Small intestine (tissue), 7 donors: ENCODE data around the gene LRRC27. TPM values are rescaled to one million over a fixed set of nuclear protein-coding genes. Genes with fewer than 3 reads are reported as not detected.
A peak's percentile ranks its signal among the peaks of the same experiment; 100 is the strongest.

Experiments used
- DNase-seq, 2 donors: peaks; one replicate each; pipeline versions ENCODE4 v3.0.0 to v3.0.0-alpha.2; 2013
- FAIRE-seq: peaks from 2 replicates; lab custom pipeline; 2012; peaks lifted over from hg19 to GRCh38; lab: Jason Lieb, UNC
- H3K27ac ChIP-seq, 3 donors: one replicate each; pipeline ENCODE4 v1.5.1; 2013; ENCODE audit warnings: low read length in 2 of 3, mild to moderate bottlenecking in 2 of 3, control low read depth in 1 of 3, inconsistent platforms in 1 of 3, low read depth in 1 of 3, moderate library complexity in 1 of 3
- H3K27me3 ChIP-seq, 3 donors: one replicate each; pipeline ENCODE4 v1.6.1; 2013; ENCODE audit warnings: low read length in 3 of 3, inconsistent platforms in 1 of 3; ENCODE audit not compliant: control insufficient read depth in 3 of 3, insufficient read depth in 3 of 3
- H3K36me3 ChIP-seq, 3 donors: one replicate each; pipeline ENCODE4 v1.6.1; 2013; ENCODE audit warnings: low read length in 3 of 3, inconsistent platforms in 1 of 3, low read depth in 1 of 3, mild to moderate bottlenecking in 1 of 3, moderate library complexity in 1 of 3; ENCODE audit not compliant: control insufficient read depth in 3 of 3, insufficient read depth in 2 of 3
- H3K4me1 ChIP-seq, 3 donors: one replicate each; pipeline ENCODE4 v1.6.1; 2013; ENCODE audit warnings: low read length in 2 of 3, inconsistent platforms in 1 of 3, low read depth in 1 of 3, mild to moderate bottlenecking in 1 of 3, moderate library complexity in 1 of 3; ENCODE audit not compliant: control insufficient read depth in 3 of 3, insufficient read depth in 2 of 3
- H3K4me3 ChIP-seq, 3 donors: one replicate each; pipeline ENCODE4 v1.5.1; 2013; ENCODE audit warnings: low read length in 3 of 3, control low read depth in 1 of 3, inconsistent platforms in 1 of 3, low read depth in 1 of 3, mild to moderate bottlenecking in 1 of 3, moderate library complexity in 1 of 3
- H3K9me3 ChIP-seq, 2 donors: one replicate each; pipeline ENCODE4 v1.6.1; 2013; ENCODE audit warnings: low read depth in 1 of 2, low read length in 1 of 2; ENCODE audit not compliant: control insufficient read depth in 2 of 2, insufficient read depth in 1 of 2
- WGBS, 3 donors: extraction: QIAGEN DNeasy Blood & Tissue Kit; methylation state at CpG; one replicate each; pipeline ENCODE4 v1.1.7; 2013; 5-methylcytosine and 5-hydroxymethylcytosine counted together
- polyA plus RNA-seq, 4 donors: library from polyadenylated mRNA; stranded (reverse) in 3 of 4; unstranded in 1 of 4; fragments of 200-250 nt in 3 of 4; fragments of 120-200 nt in 1 of 4; gene quantifications; one replicate each; pipeline versions ENCODE4 v1.2.1 to v1.2.3, GENCODE V29; 2013
- donor health status: healthy with polysubstance abuse.
- donor health status: control.
- donor health status: control.
- donor health status: Bipolar disorder and iron deficiency.
- donor health status: healthy.

Gene LRRC27
- polyA plus RNA-seq, 4 donors = 4.7 to 14.1 (median 8.8) TPM

DNA sequence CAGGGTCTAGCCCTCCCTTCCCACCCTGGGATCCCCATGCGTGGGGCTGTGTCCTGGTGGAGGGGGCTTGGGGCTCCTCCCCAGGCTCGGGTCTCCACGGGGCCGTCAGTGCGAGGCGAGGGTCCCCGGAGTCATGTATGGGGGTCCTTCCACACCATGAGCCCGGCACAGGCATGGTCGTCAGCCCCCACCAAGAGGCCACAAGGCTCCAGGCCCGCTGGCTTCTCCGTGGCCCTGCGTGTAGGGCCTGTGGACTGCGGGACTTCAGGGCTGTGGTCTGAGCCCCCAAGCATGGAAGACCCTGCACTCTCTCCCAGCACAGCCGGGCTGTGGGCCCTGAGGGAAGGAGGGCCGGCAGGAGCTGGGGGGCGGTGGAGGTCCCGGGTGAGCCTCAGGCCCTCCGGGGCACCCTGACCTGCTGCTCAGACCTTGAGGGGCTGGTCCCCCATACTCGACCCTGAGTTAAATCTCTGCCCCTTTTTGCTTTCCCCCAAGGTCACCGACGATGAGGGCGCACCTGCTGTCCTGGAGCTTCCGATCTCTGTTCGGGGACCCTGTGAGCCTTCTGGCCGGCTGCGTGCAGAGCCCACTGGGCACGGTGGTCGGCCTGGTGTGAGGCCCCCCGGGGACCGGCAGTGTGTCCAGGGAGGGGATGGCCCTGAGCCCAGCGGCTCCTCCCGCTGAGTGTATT lies 84.7 kb downstream of the LRRC27 start:
- Histone ChIP-seq H3K9me3 (no peaks in the 10 kb centered on the region), H3K4me1 (peaks cover 6 to 79% (median 7%) of the 10 kb centered on the region in 3 donors), H3K27ac (no peak overlapping the region), H3K36me3 (peaks cover 0 to 64% (median 0%) of the 10 kb centered on the region in 3 donors), H3K4me3 (no peak overlapping the region), H3K27me3 (no peaks in the 10 kb centered on the region)
- DNase-seq = no peak
- FAIRE-seq = no peak
- 92 to 94% (median 93%) methylated on average over 30 to 32 of the region's 32 CpGs for WGBS, 3 donors

DNA sequence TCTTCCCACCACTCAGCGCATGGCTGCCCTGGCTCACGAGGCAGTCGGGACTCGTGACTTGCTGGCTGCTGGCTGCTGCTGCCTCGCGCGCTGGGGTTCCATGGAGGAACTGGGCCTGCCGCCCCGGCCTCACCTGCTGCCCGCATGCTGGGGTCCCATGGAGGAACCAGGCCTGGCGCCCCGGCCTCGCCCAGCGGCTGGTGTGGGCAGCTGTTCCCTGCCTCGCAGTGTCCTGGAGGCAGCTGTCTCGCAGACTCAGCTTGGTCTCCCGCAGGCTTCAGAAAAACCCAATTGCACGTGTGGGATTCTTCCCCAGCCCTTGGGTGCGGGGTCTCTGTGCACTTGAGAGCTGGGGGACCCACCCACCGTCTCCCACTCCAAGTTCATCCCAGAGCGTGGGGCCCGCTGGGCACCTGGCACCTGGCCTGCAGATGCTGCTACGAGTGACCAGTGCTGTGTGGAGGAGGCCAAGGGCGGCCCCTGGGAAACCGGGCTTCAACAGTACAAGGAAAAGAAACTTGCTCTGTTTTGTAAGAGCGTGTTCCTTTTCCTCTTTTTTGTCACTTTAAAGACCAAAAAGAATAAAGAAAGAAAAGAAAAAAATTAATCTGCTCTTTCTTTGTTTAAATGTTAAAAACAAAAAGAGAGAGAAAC lies 85.4 kb downstream of the LRRC27 start:
- H3K27ac ChIP-seq = peak overlapping the region in 2 of 3 donors; percentile 79 to 97
- H3K9me3 ChIP-seq = no peaks in the 10 kb centered on the region
- peaks cover 7 to 79% (median 9%) of the 10 kb centered on the region in 3 donors for H3K4me1 ChIP-seq
- peaks cover 0 to 58% (median 0%) of the 10 kb centered on the region in 3 donors for H3K36me3 ChIP-seq
- DNase-seq (no peak), FAIRE-seq (no peak)
- 85 to 90% (median 90%) methylated on average over 26 of the region's 26 CpGs for whole genome bisulfite sequencing, 3 donors
- H3K4me3 ChIP-seq = no peak overlapping the region
- no peaks in the 10 kb centered on the region for H3K27me3 ChIP-seq

DNA sequence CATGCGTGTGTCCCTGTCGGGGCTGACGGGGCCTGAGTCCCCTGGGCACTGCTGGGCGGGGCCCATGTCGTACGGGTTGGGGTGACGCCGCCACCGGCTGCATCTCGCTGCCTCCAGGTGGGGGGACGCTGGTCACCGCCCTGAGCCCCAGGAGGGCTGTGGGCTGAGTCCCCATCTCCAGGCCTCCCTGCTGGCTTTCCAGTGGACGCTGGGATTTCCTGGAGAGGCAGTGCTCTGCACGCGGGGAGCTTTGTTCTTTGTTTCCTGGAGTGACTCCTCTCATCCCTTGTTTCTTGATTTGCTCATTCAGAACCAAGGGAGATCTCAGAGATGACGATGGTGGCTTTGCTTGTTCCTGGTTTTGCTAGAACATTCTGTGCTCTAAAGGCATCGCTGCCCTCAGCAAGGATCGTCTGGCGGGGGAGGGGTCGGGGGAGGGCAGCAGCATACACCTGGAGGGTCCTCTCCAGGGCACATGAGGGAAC lies 86.0 kb downstream of the LRRC27 start:
- peaks cover 0 to 52% (median 0%) of the 10 kb centered on the region in 3 donors for H3K36me3 ChIP-seq
- peaks cover 7 to 77% (median 9%) of the 10 kb centered on the region in 3 donors for H3K4me1 ChIP-seq
- peak overlapping the region in 2 of 3 donors; percentile 79 to 97 for H3K27ac ChIP-seq
- DNase-seq = no peak
- FAIRE-seq = no peak
- H3K9me3 ChIP-seq = no peaks in the 10 kb centered on the region
- 68 to 71% (median 69%) methylated on average over 19 to 20 of the region's 20 CpGs for WGBS, 3 donors
- H3K4me3 ChIP-seq = no peak overlapping the region
- H3K27me3 ChIP-seq = no peaks in the 10 kb centered on the region

DNA sequence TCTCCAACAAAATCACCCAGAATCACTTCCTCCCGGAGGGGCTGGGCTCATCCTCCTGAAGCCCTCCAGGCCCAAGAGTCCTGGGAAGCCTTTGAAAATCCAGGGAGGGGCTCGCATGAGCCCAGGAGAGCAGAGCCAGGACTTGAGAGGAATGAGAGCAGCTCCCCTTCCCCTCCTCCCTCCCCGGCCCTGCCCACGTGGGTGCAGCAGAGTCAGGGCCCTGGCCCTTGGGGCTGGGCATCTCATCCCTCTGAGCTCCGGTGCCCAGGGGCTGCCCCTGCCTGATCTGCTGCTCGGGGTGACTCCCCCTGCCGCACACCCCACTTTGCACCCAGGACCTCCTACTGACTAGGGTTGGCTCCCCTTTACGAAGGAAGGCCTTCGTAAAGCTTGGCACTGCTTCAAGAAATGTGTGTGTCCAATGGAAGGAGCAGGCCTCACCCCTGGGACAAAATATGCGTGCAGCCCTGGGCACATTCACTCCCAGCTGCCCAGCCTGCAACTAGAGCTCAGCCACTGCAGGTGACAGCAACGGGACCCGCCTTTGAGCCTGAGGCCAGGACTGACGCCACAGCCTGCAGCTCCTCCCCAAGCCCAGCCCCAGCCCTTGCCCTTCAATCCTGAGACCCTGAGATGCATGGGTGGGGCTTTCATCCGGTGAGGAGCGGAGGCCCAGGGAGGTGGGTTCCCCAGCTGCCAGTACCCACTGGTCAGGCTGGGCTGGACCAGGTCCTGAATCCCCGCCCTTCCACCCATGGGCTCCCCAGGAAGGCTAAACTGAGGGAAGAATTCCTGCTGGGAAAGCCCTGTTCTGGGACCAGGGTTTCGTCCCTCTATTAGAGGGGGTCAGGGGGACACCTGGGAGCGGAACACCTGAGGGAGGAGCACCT lies 86.8 kb downstream of the LRRC27 start:
- 15 to 48% (median 32%) methylated on average over 17 to 18 of the region's 18 CpGs for WGBS, 3 donors
- H3K9me3 ChIP-seq = no peaks in the 10 kb centered on the region
- peaks cover 0 to 46% (median 0%) of the 10 kb centered on the region in 3 donors for H3K36me3 ChIP-seq
- H3K4me1 ChIP-seq = peaks cover 7 to 74% (median 9%) of the 10 kb centered on the region in 3 donors
- H3K27ac ChIP-seq = peak overlapping the region in 2 of 3 donors; percentile 79 to 97
- DNase-seq (peak; percentile 78 to 94), FAIRE-seq (no peak)
- no peak overlapping the region for H3K4me3 ChIP-seq
- no peaks in the 10 kb centered on the region for H3K27me3 ChIP-seq

DNA sequence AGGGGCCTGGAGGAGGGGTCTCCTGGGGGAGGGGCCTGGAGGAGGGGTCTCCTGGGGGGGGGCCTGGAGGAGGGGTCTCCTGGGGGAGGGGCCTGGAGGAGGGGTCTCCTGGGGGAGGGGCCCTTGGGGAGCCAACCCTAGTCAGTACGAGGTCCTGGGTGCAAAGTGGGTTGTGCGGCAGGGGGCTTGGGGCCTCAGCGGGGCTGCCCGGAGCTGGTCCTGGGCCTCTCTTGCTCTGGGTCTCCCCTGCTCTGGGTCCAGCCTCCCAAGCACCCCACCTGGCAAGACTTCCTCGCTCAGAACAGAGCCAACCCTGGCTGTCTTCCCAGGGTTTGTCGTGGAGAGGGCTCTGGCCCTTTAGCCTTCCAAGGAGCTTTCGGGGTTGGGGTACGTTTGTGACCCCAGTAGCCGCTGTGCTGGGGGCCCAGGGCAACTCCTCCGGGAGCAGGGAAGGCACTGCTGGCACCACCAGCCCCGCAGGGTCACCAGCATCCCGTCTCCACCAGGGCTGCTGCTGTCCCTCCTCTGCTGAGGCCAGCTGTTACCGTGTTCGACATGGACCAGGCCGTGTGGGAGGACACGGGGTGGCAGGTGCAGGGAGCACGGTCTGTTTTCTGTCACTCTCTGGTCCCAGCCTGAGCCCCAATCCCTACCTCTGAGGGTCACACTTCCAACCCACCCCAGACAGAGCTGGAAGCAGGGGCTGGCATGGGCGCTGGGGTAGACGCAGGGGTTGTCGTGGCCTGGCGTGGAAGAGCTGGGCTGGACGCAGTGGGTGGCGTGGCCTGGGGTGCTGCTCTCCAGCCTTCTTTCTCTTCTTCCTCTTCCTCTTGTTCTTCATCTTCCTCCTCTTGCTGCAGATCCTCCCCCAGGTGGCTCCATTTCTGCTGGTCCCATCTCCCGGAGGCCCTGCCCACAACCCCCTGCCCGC lies 87.8 kb downstream of the LRRC27 start:
- 66 to 79% (median 66%) methylated on average over 21 to 25 of the region's 25 CpGs for WGBS, 3 donors
- peaks cover 7 to 64% (median 9%) of the 10 kb centered on the region in 3 donors for H3K4me1 ChIP-seq
- H3K36me3 ChIP-seq = peaks cover 0 to 43% (median 0%) of the 10 kb centered on the region in 3 donors
- peak in 1 of 2 donors; percentile 43 for DNase-seq
- peak overlapping the region in 2 of 3 donors; percentile 76 to 97 for H3K27ac ChIP-seq
- no peak for FAIRE-seq
- no peaks in the 10 kb centered on the region for H3K27me3 ChIP-seq
- H3K4me3 ChIP-seq = no peak overlapping the region
- no peaks in the 10 kb centered on the region for H3K9me3 ChIP-seq

DNA sequence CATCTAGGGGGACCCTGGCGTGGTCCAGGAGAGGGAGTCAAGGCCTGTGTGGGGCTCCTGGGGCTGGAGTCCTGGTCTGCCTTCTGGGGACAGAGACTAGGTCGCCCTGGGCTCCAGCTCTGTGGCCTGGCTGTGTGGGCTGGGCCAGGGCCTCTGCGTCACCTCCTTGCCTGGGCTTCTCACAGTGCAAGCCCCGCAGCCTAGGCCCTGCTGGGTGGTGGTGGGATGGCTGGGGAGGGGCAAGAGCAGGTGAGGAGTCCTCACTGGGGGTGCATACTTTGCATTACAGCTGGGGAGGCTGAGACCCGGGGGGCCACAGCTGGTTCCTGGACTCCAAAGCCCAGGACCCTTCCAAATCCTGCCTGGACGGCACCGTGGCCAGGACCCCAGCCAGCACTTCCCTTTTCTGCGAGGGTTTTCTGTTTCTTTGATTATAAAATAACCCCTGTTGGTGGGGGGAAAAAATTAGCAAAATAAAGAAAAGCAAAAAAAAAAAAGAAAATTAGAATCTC lies 88.5 kb downstream of the LRRC27 start:
- FAIRE-seq (no peak), DNase-seq (peak in 1 of 2 donors; percentile 48)
- Histone ChIP-seq H3K4me3 (no peak overlapping the region), H3K36me3 (peaks cover 0 to 37% (median 0%) of the 10 kb centered on the region in 3 donors), H3K27me3 (no peaks in the 10 kb centered on the region), H3K4me1 (peaks cover 7 to 64% (median 9%) of the 10 kb centered on the region in 3 donors), H3K9me3 (no peaks in the 10 kb centered on the region), H3K27ac (peak overlapping the region in 2 of 3 donors; percentile 76 to 97)
- 54 to 74% (median 55%) methylated on average over 8 of the region's 8 CpGs for WGBS, 3 donors
